ENCODE results near the gene VASH2. TPM values are rescaled to one million over a fixed set of nuclear protein-coding genes. Genes with fewer than 3 reads are reported as not detected.

VASH2 gene
- total RNA-seq, 3 donors from 2014 or later = 0.20 to 1.3 (median 0.58) TPM

GRCh38 chr1:212943393-212943710, 7.0 kb upstream of the VASH2 start:
- Mint-ChIP-seq H3K4me1 (ENCODE audit: low read depth) (peaks cover 1% of the 10 kb centered on the region), H3K9me3 (peaks cover 15% of the 10 kb centered on the region), H3K4me3 (no peak overlapping the region), H3K36me3 (ENCODE audit: insufficient read depth) (no peaks in the 10 kb centered on the region), H3K27me3 (ENCODE audit: low read depth) (peaks cover 3% of the 10 kb centered on the region)
- ATAC-seq (no peak), DNase-seq (no peak)

- no peak for DNase-seq
- peaks cover 1% of the 10 kb centered on the region for H3K4me1 Mint-ChIP-seq (ENCODE audit: low read depth)
- H3K36me3 Mint-ChIP-seq (ENCODE audit: insufficient read depth) = no peaks in the 10 kb centered on the region
- H3K4me3 Mint-ChIP-seq = no peak overlapping the region
- H3K27me3 Mint-ChIP-seq (ENCODE audit: low read depth) = peaks cover 12% of the 10 kb centered on the region
- H3K9me3 Mint-ChIP-seq = peaks cover 15% of the 10 kb centered on the region
- ATAC-seq = no peak
These were observed 6.0 kb upstream of the VASH2 start for GRCh38 chr1:212944229-212944901.

GRCh38 chr1:212945056-212945455, 5.3 kb upstream of the VASH2 start:
- ATAC-seq = no peak
- Mint-ChIP-seq H3K27me3 (ENCODE audit: low read depth) (peaks cover 18% of the 10 kb centered on the region), H3K9me3 (peaks cover 10% of the 10 kb centered on the region), H3K36me3 (ENCODE audit: insufficient read depth) (no peaks in the 10 kb centered on the region), H3K4me3 (no peak overlapping the region), H3K4me1 (ENCODE audit: low read depth) (peaks cover 3% of the 10 kb centered on the region)
- DNase-seq = no peak

- H3K27me3 Mint-ChIP-seq (ENCODE audit: low read depth) = peaks cover 22% of the 10 kb centered on the region
- H3K4me1 Mint-ChIP-seq (ENCODE audit: low read depth) = peaks cover 5% of the 10 kb centered on the region
- no peak for DNase-seq
- no peak overlapping the region for H3K4me3 Mint-ChIP-seq
- ATAC-seq = no peak
- H3K36me3 Mint-ChIP-seq (ENCODE audit: insufficient read depth) = no peaks in the 10 kb centered on the region
- peaks cover 7% of the 10 kb centered on the region for H3K9me3 Mint-ChIP-seq
These were observed 4.7 kb upstream of the VASH2 start for GRCh38 chr1:212945463-212946160.

- H3K27me3 Mint-ChIP-seq (ENCODE audit: low read depth) = peaks cover 29% of the 10 kb centered on the region
- no peak for ATAC-seq
- no peaks in the 10 kb centered on the region for H3K9me3 Mint-ChIP-seq
These were observed 3.5 kb upstream of the VASH2 start for GRCh38 chr1:212946872-212947271.

GRCh38 chr1:212949771-212950170, 570 bp upstream of the VASH2 start:
- H3K36me3 Mint-ChIP-seq (ENCODE audit: insufficient read depth) = no peaks in the 10 kb centered on the region
- peaks cover 8% of the 10 kb centered on the region for H3K4me1 Mint-ChIP-seq (ENCODE audit: low read depth)
- H3K27me3 Mint-ChIP-seq (ENCODE audit: low read depth) = peaks cover 55% of the 10 kb centered on the region
- H3K4me3 Mint-ChIP-seq = peak overlapping the region; percentile 75
- no peak for ATAC-seq
- no peaks in the 10 kb centered on the region for H3K9me3 Mint-ChIP-seq
- DNase-seq = no peak

More at GRCh38 chr1:212946872-212947271, 3.5 kb upstream of the VASH2 start:
- Mint-ChIP-seq H3K36me3 (ENCODE audit: insufficient read depth) (no peaks in the 10 kb centered on the region), H3K4me1 (ENCODE audit: low read depth) (peaks cover 9% of the 10 kb centered on the region), H3K4me3 (no peak overlapping the region)
- no peak for DNase-seq

- Mint-ChIP-seq H3K27me3 (ENCODE audit: low read depth) (peaks cover 60% of the 10 kb centered on the region), H3K4me3 (peak overlapping the region; percentile 75), H3K4me1 (ENCODE audit: low read depth) (peaks cover 8% of the 10 kb centered on the region), H3K9me3 (no peaks in the 10 kb centered on the region), H3K36me3 (ENCODE audit: insufficient read depth) (no peaks in the 10 kb centered on the region)
- no peak for DNase-seq
- ATAC-seq = peak; percentile 8 to 17
These were observed 995 bp downstream of the VASH2 start for GRCh38 chr1:212951126-212951946.

- Mint-ChIP-seq H3K9me3 (no peaks in the 10 kb centered on the region), H3K36me3 (ENCODE audit: insufficient read depth) (no peaks in the 10 kb centered on the region), H3K4me1 (ENCODE audit: low read depth) (peaks cover 8% of the 10 kb centered on the region), H3K4me3 (peak overlapping the region; percentile 34), H3K27me3 (ENCODE audit: low read depth) (peaks cover 60% of the 10 kb centered on the region)
- no peak for ATAC-seq
- no peak for DNase-seq
These were observed 1.8 kb downstream of the VASH2 start for GRCh38 chr1:212951947-212952640.

- peaks cover 60% of the 10 kb centered on the region for H3K27me3 Mint-ChIP-seq (ENCODE audit: low read depth)
These were observed 2.3 kb downstream of the VASH2 start for GRCh38 chr1:212952641-212952976.

GRCh38 chr1:212953321-212953720, 3.0 kb downstream of the VASH2 start:
- peaks cover 8% of the 10 kb centered on the region for H3K4me1 Mint-ChIP-seq (ENCODE audit: low read depth)

More at GRCh38 chr1:212952641-212952976, 2.3 kb downstream of the VASH2 start:
- H3K4me1 Mint-ChIP-seq (ENCODE audit: low read depth) = peaks cover 8% of the 10 kb centered on the region
- no peak for DNase-seq
- no peaks in the 10 kb centered on the region for H3K9me3 Mint-ChIP-seq
- no peak for ATAC-seq
- no peaks in the 10 kb centered on the region for H3K36me3 Mint-ChIP-seq (ENCODE audit: insufficient read depth)
- no peak overlapping the region for H3K4me3 Mint-ChIP-seq

GRCh38 chr1:212954514-212954913, 4.2 kb downstream of the VASH2 start:
- Mint-ChIP-seq H3K27me3 (ENCODE audit: low read depth) (peaks cover 47% of the 10 kb centered on the region), H3K4me3 (no peak overlapping the region)

More at GRCh38 chr1:212953321-212953720, 3.0 kb downstream of the VASH2 start:
- ATAC-seq = no peak
- DNase-seq = no peak
- Mint-ChIP-seq H3K9me3 (no peaks in the 10 kb centered on the region), H3K36me3 (ENCODE audit: insufficient read depth) (no peaks in the 10 kb centered on the region), H3K27me3 (ENCODE audit: low read depth) (peaks cover 57% of the 10 kb centered on the region), H3K4me3 (peak overlapping the region; percentile 17)

GRCh38 chr1:212955098-212955497, 4.8 kb downstream of the VASH2 start:
- Mint-ChIP-seq H3K27me3 (ENCODE audit: low read depth) (peaks cover 41% of the 10 kb centered on the region), H3K36me3 (ENCODE audit: insufficient read depth) (no peaks in the 10 kb centered on the region), H3K4me1 (ENCODE audit: low read depth) (peaks cover 6% of the 10 kb centered on the region), H3K4me3 (no peak overlapping the region), H3K9me3 (no peaks in the 10 kb centered on the region)
- no peak for DNase-seq
- ATAC-seq = no peak

More at GRCh38 chr1:212954514-212954913, 4.2 kb downstream of the VASH2 start:
- ATAC-seq (no peak), DNase-seq (no peak)
- Mint-ChIP-seq H3K4me1 (ENCODE audit: low read depth) (peaks cover 8% of the 10 kb centered on the region), H3K9me3 (no peaks in the 10 kb centered on the region), H3K36me3 (ENCODE audit: insufficient read depth) (no peaks in the 10 kb centered on the region)

- Mint-ChIP-seq H3K27me3 (ENCODE audit: low read depth) (peaks cover 35% of the 10 kb centered on the region), H3K4me3 (no peak overlapping the region), H3K36me3 (ENCODE audit: insufficient read depth) (no peaks in the 10 kb centered on the region), H3K9me3 (no peaks in the 10 kb centered on the region), H3K4me1 (ENCODE audit: low read depth) (peaks cover under 1% of the 10 kb centered on the region)
- no peak for DNase-seq
- ATAC-seq = no peak
These were observed 5.8 kb downstream of the VASH2 start for GRCh38 chr1:212955961-212956620.

GRCh38 chr1:212957546-212957945, 7.2 kb downstream of the VASH2 start:
- peaks cover 29% of the 10 kb centered on the region for H3K27me3 Mint-ChIP-seq (ENCODE audit: low read depth)
- no peaks in the 10 kb centered on the region for H3K9me3 Mint-ChIP-seq
- DNase-seq = no peak
- H3K36me3 Mint-ChIP-seq (ENCODE audit: insufficient read depth) = no peaks in the 10 kb centered on the region
- H3K4me1 Mint-ChIP-seq (ENCODE audit: low read depth) = no peaks in the 10 kb centered on the region
- H3K4me3 Mint-ChIP-seq = no peak overlapping the region
- no peak for ATAC-seq

Measured in activated T-cell treated with anti-CD3 and anti-CD28 coated beads, Interleukin-2, amount 50 U/mL, for 4 hours (primary cell).